Ishikawa (cell line): Measurements from ENCODE around the gene SLK.
A peak's percentile ranks its signal among the peaks of the same experiment; 100 is the strongest.

Source experiments
- CEBPB ChIP-seq: IDR thresholded peaks from 2 replicates; pipeline ENCODE4 v1.6.1; 2012
- CREB1 ChIP-seq: IDR thresholded peaks from 2 replicates; pipeline ENCODE4 v1.6.1; 2012; ENCODE audit warnings: low read depth
- EGR1 ChIP-seq: IDR thresholded peaks from 2 replicates; pipeline ENCODE4 v1.6.1; 2012
- EP300 ChIP-seq: IDR thresholded peaks from 2 replicates; pipeline ENCODE4 v1.6.1; 2012; ENCODE audit warnings: borderline replicate concordance
- FOXM1 ChIP-seq: IDR thresholded peaks from 2 replicates; pipeline ENCODE4 v1.6.1; 2012; ENCODE audit warnings: low read depth, borderline replicate concordance
- NFIC ChIP-seq: IDR thresholded peaks from 2 replicates; pipeline ENCODE4 v1.6.1; 2012
- RAD21 ChIP-seq: IDR thresholded peaks from 2 replicates; pipeline ENCODE4 v1.6.1; 2012; ENCODE audit warnings: low read depth
- TAF1 ChIP-seq: IDR thresholded peaks from 2 replicates; pipeline ENCODE4 v1.6.1; 2012; ENCODE audit warnings: low read depth, mild to moderate bottlenecking
- TCF12 ChIP-seq: IDR thresholded peaks from 2 replicates; pipeline ENCODE4 v1.6.1; 2012; ENCODE audit warnings: low read depth
- TEAD4 ChIP-seq: IDR thresholded peaks from 2 replicates; pipeline ENCODE4 v1.6.1; 2012
- YY1 ChIP-seq: IDR thresholded peaks from 2 replicates; pipeline ENCODE4 v1.6.1; 2012; ENCODE audit warnings: low read depth
- ZBTB7A ChIP-seq: IDR thresholded peaks from 2 replicates; pipeline ENCODE4 v1.6.1; 2012; ENCODE audit warnings: low read depth
- TF ChIP-seq, protein P1 (sequence below): IDR thresholded peaks from 2 replicates; pipeline ENCODE4 v1.6.1; 2012
- TF ChIP-seq, protein P2 (sequence below): IDR thresholded peaks from 2 replicates; pipeline ENCODE4 v1.6.1; 2012; ENCODE audit warnings: low read depth, mild to moderate bottlenecking
- TF ChIP-seq, protein P3 (sequence below): IDR thresholded peaks from 2 replicates; pipeline ENCODE4 v1.6.1; 2012

The SLK gene

DNA sequence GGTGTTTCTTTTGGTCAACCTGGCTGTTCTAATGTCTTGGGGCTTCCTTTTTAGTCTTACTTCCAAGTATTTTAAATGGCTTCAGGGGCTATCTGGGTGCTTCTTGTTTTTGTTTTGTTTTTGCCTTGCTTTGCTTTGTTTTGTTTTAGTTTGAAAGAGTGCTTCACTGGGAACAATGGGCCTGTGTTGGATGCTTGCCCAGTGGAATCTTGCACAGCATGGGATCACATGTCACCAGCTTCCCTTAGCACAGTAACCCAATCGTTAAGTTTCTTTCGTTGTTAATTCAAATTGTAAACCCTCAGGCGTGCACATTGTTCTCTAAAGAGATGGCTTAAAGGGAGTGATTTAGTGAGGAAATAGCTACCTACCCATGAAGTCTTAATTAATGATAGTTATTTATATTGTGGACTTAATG, 109.8 kb downstream of the SLK start:
- TF ChIP-seq TCF12 (peak; percentile 80), TAF1 (no peak), EP300 (peak; percentile 56; the same call in 1 of the 2 replicates), TEAD4 (peak; percentile 42), ZBTB7A (no peak), RAD21 (no peak), NFIC (peak; percentile 94), CEBPB (no peak; the same call in 1 of the 2 replicates), FOXM1 (peak; percentile 63; the same call in 1 of the 2 replicates), YY1 (no peak; the same call in 1 of the 2 replicates), CREB1 (no peak), EGR1 (no peak)
- TF ChIP-seq, protein P1, sequence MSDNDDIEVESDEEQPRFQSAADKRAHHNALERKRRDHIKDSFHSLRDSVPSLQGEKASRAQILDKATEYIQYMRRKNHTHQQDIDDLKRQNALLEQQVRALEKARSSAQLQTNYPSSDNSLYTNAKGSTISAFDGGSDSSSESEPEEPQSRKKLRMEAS: 0 out of 2 replicates have a peak, but pooled peaks have one; percentile 20
- TF ChIP-seq, protein P2, sequence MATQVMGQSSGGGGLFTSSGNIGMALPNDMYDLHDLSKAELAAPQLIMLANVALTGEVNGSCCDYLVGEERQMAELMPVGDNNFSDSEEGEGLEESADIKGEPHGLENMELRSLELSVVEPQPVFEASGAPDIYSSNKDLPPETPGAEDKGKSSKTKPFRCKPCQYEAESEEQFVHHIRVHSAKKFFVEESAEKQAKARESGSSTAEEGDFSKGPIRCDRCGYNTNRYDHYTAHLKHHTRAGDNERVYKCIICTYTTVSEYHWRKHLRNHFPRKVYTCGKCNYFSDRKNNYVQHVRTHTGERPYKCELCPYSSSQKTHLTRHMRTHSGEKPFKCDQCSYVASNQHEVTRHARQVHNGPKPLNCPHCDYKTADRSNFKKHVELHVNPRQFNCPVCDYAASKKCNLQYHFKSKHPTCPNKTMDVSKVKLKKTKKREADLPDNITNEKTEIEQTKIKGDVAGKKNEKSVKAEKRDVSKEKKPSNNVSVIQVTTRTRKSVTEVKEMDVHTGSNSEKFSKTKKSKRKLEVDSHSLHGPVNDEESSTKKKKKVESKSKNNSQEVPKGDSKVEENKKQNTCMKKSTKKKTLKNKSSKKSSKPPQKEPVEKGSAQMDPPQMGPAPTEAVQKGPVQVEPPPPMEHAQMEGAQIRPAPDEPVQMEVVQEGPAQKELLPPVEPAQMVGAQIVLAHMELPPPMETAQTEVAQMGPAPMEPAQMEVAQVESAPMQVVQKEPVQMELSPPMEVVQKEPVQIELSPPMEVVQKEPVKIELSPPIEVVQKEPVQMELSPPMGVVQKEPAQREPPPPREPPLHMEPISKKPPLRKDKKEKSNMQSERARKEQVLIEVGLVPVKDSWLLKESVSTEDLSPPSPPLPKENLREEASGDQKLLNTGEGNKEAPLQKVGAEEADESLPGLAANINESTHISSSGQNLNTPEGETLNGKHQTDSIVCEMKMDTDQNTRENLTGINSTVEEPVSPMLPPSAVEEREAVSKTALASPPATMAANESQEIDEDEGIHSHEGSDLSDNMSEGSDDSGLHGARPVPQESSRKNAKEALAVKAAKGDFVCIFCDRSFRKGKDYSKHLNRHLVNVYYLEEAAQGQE: no peak
- TF ChIP-seq, protein P3, sequence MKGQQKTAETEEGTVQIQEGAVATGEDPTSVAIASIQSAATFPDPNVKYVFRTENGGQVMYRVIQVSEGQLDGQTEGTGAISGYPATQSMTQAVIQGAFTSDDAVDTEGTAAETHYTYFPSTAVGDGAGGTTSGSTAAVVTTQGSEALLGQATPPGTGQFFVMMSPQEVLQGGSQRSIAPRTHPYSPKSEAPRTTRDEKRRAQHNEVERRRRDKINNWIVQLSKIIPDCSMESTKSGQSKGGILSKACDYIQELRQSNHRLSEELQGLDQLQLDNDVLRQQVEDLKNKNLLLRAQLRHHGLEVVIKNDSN: peak; percentile 63

DNA sequence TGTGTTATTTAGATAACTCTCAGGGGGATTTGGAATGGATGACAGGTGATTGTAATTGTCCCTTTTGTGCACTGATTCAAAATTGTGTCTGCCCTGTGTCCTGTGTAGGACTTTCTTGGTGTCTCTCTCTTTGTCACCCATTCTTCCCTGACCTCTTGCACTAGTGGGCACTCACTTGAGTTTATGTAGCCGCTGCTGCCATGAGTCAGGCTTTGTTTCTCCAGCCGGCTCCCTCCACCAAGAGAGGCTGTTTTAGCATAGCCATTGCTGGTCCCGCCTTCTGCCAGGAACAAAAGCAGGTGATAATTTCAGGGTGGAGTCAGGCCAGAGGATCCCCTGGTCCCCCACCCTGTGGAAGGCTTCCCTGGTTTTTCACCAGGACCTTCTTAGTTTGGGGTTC, 110.3 kb downstream of the SLK start:
- TF ChIP-seq ZBTB7A (no peak), FOXM1 (no peak), RAD21 (no peak), EGR1 (no peak), YY1 (0 out of 2 replicates have a peak, but pooled peaks have one; percentile 10), TCF12 (no peak), NFIC (no peak)
- TF ChIP-seq, protein P3: no peak
- TF ChIP-seq, protein P1: no peak

DNA sequence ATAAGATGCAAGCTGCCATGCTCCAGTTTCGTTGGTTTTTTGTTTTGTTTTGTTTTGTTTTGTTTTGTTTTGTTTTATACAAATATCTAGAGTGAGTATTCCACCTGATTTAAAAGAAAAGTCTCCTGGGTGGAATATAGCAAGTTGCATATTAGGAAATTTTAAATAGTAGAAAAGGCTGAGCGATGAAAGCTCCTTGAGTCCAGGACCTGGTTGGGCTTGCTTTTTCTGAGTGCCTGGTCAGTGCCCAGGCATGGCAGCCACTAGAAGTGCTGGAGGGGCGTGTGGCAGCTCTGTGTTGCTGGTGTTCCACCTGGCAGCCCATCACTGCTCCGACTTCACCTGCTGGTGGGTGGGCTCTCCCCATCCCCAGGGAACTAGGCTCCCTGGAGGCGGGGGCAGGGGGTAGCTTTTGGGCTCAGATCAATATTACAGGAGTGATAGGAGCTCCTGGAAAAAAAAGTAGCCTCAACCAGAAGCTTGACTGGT, 110.8 kb downstream of the SLK start:
- TF ChIP-seq YY1 (0 out of 2 replicates have a peak, but pooled peaks have one; percentile 0), EP300 (no peak)
